ENCODE data around the gene CPA3. TPM values are rescaled to one million over a fixed set of nuclear protein-coding genes. Genes with fewer than 3 reads are reported as not detected.

Gene CPA3
- total RNA-seq, 2 donors from 2014 or later: 7.1 to 16.1 TPM

Other genes with a start within 250 kb of the CPA3 start
- gene AGTR1, start 167.4 kb upstream of the CPA3 start, total RNA-seq: 1 to 10 TPM; 6.9 to 8.9 TPM
- gene CPB1, start 37.5 kb upstream of the CPA3 start, total RNA-seq: 1 to 10 TPM; 2.0 to 3.6 TPM
- gene GYG1, start 126.2 kb downstream of the CPA3 start, total RNA-seq: 100 to 1,000 TPM in 1 of 2 donors, 10 to 100 TPM in 1; 70.5 to 106 TPM
- 10 to 100 TPM; 20.8 to 25.8 TPM for gene HLTF, start 221.2 kb downstream of the CPA3 start, total RNA-seq